ENCODE data around the gene CELA3A.
"Not testable (repeated sequence)": the region's sequence is repeated elsewhere in the genome, so short reads cannot be mapped to it uniquely, and the experiment has no call there.

The CELA3A gene, protein sequence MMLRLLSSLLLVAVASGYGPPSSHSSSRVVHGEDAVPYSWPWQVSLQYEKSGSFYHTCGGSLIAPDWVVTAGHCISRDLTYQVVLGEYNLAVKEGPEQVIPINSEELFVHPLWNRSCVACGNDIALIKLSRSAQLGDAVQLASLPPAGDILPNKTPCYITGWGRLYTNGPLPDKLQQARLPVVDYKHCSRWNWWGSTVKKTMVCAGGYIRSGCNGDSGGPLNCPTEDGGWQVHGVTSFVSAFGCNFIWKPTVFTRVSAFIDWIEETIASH

DNA sequence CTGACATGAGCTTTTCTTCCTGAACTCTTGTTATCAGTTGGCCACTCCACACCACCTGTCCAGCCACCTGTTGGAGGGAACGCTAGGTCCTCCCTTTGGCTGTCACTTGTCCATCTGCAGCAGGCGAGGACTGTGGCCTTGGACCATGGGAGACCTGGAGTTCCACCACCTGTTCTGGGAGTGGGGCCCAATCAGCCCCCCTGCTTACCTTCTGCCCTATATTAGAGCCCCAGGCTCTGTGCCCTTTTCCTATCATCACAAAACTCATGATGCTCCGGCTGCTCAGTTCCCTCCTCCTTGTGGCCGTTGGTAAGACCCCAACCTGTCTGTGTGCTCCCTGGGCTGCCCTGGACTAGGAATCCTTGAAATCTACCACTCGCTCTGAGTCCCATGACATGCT is at the start of gene CELA3A:
Gene CELA3A (plus strand): TSS at position 249 of the 400 bp plus-strand sequence. CDS start 18 bp downstream, at position 267.
- no peak for DNase-seq

DNA sequence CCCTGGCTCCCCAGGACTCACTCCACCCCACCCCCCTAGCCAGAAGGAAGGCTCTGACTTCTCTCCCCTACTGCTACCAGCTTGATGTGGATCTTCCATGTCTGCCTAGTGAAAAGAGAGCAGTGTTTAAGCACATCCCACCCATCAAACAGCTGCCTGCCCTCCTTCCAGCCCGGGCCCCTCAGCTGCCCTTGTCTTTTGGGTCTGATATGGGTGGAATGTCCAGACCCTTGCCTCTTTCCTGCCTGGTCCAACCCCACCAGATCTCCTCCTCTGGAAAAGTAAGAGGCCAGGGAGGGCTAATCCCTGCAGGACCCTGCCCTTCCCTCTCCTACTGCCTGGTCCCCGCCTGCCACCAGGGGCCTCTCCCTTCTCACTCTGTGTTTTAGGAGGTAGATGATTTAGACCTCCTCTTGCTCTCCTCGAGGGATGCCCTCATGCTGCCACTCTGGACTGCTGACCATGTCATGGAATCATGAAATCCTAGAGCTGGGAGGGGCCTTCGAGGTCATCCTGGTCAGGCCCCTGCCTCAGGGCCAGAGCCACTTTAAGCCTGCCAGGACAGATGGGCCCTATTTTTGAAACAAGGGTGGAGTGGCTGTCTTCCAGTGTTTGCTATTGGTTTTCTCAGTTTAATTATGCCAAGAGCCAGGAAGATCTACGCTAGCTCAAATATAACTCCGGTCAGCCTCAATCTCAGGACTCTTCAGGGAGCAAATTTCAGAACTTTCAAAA is 48.5 kb upstream of the CELA3A start:
- no peak for DNase-seq

DNA sequence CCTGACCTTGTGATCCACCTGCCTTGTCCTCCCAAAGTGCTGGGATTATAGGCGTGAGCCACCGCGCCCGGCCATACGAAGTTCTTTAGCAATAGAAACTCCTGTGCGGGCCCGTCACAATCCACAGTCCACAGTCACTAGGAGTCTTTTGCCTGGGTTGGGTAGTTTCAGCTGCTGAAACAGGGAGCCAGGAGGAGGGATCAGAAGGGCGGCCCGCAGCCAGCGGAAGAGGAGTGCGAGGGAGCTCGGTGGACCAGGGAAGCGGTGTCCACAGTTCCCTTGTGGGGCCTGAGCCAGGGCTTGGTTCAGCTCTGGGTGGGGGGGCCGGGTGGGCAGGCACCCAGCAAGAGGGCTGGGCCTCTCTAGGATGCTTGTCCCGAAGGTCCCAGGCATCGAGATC is 46.4 kb upstream of the CELA3A start:
- no peak for DNase-seq

DNA sequence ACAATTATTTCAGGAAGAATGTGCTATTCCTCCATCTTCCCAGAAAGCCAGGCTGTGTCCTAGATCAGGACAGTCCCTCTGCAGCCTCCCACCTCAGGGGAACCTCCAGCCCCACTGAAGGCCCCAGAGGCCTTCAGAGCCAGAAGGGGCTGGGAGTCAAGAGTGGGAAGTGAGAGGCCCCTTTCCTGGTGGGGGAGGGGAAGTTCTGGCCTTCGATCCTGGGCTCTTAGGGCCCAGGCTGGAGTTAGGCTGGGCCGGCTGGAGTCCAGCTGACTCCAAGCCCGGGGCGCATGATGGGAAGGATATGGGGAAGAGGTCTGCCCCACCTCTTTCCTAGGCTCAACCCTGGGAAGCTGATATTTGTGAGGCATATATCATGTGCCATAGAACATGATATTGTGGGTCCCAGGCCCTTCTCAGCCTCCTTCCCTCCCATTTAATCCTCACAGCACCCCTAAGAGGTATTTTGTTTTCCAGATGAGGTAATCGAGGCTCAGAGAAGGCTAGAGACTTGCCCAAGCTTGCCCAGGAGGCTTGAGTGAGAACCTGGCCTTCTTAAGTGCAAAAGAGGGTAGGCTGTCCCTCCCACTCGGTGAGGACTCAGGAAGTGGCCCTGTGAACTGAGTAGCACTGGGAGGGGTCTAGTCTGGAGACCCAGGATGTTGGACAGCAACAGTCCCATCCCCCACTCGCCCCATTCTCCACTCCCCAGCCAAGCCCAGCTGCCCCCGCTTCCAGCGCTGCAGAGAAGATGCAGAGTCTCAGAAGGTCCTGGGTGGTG is 45.8 kb upstream of the CELA3A start:
- DNase-seq = no peak

DNA sequence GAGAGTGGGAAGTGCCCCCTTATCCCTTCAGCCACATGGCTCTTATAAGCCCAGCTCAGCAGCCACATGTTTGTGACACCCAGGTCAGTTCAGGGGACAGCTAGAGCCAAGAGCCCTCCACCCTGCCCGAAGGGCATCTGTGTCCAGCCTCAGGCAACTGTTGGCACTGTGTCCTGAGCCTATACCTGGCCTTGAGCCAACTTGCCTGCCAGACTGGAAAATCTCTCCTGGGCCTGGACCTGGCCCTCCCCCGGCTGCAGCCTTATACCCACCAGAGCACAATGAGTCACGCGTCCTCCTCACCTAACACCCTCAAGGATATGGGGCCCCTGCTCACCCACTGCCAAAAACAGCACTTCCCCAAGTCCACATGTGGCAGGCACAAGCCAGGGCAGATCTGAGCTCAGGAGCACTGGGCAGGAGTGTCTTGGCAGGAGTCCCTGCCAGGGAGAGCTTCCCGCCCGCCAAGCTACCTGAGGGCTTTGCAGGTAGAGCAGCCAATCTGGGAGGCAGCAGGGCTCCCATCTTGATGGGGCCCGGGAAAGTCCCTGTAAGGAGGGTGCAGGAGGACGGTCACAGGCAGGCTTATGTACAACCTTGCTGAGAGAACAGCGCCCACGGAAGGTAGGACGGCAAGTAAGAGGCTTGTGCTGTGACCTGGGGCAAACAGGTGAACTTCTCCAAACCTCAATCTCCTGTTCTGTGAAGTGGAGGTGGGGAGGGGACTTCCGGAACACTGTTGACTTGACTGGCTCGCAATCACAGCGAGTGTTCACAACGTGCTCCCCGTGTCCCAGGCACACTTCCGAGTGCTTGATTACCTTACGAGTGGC is 44.5 kb upstream of the CELA3A start:
- no peak for DNase-seq

DNA sequence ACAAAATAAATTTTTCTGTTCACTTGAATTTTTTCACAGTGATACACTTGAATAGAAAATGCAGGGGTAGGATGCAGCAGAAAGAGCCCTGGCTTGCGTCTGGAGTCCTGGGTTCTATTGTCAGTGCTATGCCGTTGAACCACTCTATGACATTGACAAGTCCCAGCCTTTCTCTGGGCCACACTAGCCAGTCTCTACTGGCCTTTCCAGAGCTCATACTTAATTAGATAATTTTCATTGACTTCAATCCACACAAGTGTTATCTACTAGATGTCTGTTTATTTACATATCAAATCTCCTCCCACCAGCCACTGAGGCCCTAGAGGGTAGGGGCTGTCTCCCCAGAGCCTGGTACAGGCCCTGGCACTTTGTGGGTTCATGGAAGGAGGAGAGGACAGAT is 40.1 kb upstream of the CELA3A start:
- DNase-seq = no peak

DNA sequence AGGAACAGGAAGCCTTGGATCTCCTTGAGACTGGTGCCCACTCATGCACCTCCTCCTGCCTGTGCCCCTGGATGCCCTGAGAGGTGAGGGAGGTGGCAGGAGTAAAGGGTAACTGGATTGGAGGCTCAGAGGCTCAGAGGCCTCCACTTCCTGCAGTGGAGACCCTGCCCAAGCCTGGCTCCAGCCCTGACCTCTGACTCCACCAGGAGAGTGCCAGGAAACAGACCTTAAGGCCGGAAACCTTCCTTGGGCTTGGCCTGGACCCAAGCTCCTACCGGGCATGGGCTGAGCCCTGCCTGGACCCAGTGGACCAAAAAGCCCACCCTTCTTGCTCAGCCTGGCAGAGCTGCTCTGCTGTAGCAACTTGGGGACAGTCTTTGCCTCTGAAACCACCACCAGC is 39.7 kb upstream of the CELA3A start:
- no peak for DNase-seq

DNA sequence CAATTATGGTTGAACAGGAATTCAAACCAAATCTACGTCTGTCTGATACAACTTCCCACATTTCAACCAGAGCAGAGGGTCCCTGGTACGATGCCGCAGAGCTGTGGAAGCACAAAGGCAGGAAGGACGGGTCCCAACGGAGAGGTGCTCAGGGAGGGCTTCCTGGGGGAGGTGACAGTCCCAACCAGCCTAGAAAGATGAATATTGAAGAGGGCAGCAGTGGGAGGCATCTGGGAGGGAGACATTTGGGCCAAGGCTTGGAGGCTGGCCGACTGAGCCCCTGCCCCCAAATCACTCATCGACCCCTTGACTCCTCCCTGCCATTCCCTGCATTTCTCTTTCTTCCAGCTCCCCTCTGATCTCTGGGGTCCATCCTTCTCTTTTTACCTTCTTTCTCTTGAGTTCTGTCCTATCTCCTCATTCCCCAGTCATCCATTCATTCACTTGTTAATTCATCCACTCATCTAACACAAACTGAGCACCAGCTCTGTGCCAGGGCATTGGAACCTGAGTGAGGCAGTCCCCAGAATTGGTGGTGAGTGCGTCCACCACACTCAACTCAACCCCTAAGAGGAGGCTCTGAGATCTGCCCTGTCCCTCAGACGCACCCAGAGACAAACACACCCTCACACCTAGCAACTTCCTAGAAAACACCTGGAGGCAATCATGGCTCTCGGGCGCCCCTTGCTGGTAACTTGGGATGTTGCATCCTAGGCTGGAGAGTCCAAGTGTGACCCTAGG is 37.8 kb upstream of the CELA3A start:
- DNase-seq = peak; percentile 66

DNA sequence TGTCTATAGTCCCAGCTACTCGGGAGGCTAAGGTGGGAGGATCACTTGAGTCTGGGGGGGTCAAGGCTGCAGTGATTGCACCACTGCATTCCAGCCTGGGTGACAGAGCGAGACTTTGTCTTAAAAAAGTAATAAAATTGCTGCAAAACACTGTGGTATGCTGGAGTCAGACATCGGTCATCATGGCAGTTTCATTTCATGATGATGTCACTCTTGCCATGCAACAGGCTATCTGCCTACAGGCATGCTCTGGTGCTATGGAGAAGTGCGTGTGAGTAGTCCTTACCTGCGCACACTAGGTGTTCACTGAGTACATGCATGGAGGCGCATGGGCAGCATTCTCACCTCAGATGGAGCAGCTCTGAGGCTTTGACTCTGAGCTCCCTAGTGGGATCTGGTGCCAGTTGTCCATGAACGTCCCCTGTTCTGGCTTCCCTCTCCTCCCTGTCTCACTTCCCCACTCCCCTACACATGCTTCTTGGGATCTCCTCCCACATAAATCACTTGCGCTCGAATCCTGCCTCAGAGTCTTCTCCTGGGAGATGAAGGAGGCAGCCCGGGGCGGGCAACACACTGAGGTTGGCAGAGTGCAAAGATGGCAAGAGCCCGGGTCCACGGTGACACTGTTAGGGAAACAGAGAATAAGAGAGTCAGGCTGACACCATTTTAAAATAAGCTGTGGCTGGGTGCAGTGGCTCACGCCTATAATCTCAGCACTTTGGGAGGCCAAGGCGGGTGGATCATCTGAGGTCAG is 35.0 kb upstream of the CELA3A start:
- DNase-seq = no peak

DNA sequence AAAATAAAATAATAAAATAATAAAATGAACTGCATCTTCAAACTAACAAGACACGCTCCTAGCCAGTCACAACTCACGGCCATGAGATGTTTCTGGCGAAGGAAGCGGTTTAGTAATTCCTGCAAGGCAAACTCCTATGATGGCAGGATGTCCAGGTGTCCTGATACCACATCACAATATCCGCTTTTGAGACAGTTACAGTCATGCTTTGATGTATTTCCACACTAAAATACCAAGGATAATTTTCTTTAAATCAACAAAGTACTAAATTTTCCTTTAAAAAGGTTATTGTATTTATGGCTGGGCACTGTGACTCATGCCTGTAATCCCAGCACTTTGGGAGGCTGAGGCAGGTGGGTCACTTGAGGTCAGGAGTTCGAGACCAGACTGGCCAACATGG is 34.2 kb upstream of the CELA3A start:
- not testable (repeated sequence) for DNase-seq

DNA sequence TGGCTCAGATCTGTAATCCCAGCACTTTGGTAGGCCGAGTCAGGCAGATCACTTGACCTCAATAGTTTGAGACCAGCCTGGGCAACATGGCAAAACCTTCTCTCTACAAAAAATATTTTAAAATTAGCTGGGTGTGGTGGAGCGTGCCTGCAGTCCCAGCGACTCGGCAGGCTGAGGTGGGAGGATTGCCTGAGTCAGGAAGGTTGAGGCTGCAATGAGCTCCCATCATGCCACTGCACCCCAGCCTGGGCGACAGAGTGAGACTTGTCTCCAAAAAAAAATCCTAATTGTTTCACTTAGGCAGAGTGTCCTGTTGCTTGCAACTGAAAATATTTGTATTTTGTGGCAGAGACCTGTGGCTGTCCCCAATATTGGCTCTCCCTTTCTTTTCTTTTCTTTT is 32.4 kb upstream of the CELA3A start:
- DNase-seq = not testable (repeated sequence)

DNA sequence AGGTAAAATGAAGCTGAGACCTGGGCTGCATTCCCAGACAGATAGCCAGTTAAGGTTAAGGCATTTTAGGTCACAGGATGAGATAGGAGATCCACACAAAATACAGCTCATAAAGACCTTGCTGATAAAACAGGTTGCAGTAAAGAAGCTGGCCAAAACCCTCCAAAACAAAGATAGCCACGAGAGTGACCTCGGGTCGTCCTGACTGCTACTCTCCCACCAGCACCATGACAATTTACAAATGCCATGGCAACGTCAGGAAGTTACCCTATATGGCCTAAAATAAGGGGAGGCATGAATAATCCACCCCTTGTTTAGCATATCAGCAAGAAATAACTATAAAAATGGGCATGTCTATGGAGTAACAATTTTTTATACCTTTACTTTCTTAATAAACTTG is 30.9 kb upstream of the CELA3A start:
- not testable (repeated sequence) for DNase-seq

DNA sequence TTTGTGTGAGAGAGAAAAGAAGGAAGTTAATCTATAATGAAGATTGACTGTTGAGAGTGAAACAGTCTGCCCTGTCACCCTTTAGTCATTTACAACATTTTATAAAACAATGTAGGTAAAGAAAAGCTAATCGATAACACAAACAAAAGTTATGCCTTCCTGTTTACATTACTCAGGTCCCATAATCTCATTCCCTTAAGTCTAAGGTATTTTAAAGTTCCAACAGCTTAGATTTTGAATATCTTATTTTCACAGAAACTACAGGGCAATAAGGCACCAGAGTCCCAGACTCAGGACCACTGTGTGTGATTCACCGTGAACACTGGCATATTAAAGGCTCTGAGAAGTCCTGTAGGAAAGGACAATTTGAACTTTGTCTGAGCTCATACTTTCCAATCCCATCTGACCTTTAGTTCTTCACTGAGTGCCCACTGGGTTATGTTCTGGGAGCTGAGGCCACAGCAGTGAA is 28.4 kb upstream of the CELA3A start:
- DNase-seq = not testable (repeated sequence)

DNA sequence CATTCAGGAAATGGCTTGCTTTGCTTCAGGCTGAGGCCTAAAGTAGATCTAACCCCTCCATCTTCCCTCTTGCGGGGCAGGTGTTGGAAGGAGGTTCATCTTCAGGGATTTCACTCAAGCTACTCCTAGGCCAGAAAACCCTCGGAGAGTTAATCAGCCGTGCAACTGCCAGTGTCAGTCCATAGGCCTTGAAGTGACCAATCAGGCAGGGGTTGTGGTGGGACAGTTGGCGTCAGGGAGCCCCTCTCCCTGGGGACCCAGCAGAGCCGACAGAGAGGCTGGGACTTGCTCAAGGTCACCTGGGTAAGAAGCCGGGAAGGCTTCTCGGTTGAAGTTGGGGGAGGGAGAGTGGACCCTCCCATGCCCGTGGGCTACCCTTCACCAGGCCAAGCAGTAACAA is 27.5 kb upstream of the CELA3A start:
- DNase-seq = not testable (repeated sequence)

DNA sequence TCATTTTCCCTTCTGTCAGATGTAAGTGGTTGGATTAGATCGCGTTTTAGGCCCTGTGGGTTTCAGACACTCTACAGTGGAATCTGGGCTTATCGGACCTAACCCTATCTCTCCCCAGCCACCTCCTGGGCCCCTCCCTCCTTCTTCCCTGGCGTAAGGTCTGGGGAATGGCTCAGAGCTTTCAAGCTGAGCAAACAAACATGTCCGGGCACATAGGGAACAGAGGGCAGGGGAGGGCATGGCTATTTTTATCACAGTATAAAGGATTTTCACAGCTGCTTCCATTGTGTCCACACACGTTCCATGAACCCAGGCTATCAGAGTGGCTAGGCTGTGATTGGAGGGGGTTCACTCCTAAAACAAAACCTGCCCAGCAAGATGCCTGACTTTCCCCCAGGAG is 26.8 kb upstream of the CELA3A start:
- DNase-seq = peak; percentile 85

DNA sequence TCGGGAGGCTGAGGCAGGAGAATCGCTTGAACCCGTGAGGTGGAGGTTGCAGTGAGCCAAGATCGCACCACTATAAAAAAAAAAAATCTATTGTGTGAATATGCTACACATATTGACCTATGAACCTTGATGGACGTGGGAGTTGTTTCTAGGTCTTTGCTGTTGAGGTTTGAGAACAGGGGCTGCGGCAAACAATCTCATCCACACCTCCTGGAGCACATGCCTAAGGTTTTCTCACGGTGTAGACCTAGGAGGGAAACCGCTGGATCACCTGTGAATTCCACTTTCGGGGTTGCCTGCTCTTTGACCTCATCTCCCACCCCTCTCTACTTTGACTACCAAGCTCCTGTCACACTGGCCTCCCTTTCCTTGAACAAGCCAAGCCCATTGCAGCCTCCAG is 26.2 kb upstream of the CELA3A start:
- not testable (repeated sequence) for DNase-seq

DNA sequence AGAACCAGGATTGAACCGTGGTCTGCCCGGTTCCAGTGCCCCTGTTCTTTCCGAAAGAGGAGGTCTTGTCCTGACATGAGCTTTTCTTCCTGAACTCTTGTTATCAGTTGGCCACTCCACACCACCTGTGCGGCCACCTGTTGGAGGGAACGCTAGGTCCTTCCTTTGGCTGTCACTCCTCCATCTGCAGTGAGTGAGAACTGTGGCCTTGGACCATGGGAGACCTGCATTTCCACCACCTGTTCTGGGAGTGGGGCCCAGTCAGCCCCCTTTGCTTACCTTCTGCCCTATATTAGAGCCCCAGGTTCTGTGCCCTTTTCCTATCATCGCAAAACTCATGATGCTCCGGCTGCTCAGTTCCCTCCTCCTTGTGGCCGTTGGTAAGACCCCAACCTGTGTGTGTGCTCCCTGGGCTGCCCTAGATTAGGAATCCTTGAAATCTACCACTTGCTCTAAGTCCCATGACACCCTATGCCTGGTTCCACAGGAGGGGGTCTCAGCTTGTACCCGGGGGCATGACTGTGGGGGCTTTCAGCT is 24.7 kb upstream of the CELA3A start, which contains the start of gene CELA3B:
Gene CELA3B (plus strand): TSS at position 320 of the 537 bp plus-strand sequence. CDS start 18 bp downstream, at position 338.
- DNase-seq = not testable (repeated sequence)

DNA sequence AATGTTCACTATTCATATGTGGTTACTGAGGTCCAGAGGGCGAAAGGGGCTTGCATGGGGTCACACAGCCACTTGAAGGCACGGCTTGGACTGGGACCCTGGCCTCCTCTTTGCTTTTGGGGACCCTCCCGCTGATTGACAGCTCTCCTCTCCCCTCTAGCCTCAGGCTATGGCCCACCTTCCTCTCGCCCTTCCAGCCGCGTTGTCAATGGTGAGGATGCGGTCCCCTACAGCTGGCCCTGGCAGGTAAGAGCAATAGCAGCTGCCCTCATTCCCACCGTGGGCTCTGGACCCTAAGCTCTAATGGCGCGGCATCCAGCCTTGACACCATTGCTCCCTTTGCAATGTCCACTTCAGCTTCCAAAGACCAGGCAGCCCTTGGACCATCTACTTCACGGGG is 23.2 kb upstream of the CELA3A start:
- not testable (repeated sequence) for DNase-seq

DNA sequence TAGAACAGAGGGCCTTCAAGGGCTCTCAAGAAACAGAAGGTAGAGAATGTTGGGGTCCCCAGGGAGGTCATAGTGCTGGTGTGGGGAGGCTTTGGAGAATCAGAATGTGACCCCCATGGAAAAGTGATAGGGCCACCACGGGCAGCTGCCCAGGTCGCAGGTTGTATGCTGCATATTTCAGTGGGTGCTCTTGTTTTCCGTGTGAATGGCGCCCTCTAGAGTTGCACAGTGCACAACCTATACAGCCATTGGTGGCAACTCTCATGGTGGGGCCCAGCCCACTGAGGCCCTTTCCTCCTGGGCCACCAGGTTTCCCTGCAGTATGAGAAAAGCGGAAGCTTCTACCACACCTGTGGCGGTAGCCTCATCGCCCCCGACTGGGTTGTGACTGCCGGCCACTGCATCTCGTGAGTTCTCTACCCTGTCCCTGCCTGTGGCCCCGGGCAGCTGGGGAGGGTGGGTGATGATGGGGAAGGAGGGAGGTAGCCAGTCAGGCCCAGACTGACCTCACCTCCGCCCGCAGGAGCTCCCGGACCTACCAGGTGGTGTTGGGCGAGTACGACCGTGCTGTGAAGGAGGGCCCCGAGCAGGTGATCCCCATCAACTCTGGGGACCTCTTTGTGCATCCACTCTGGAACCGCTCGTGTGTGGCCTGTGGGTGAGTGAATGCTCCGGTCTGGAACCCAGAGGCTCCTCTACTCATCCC is 20.8 kb upstream of the CELA3A start:
- DNase-seq = not testable (repeated sequence)

DNA sequence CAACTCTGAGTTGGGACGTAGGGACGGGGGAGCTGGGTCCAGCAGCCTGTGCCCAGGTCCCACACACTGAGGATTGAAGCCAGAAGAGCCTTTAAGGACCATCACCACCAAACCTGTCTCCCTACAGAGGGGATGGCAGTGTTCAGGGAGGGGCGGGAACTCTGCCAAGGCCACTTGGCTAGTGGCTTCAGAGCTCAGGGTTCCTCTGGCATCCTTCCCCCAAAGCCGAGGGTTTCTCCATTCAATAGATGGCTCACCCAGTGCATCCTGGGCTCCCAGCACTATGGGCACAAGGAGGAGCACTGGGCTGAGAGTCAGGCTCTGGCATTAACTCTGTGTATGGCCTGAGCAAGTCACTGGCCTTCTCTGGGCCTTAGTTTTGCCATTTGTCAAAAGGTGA is 20.2 kb upstream of the CELA3A start:
- not testable (repeated sequence) for DNase-seq

All from NCI-H2171 treated with DMSO at 0.1 percent for 48 hours (cell line).